Activated naive CD8-positive, alpha-beta T cell treated with anti-CD3 and anti-CD28 coated beads, Interleukin-2, amount 10 ng/mL, durations not matched to agents 7 days and 5 days (primary cell): ENCODE data around the gene PSMG3. TPM values are rescaled to one million over a fixed set of nuclear protein-coding genes. Genes with fewer than 3 reads are reported as not detected.

Experiments
- ATAC-seq: fragments of 150-1000 bp; cut with Tn5 transposase; one replicate; pipeline ENCODE4 v1.10.0; 2021; ENCODE audit warnings: low read depth, moderate library complexity
- POLR2A ChIA-PET: fragments of 350-600 bp; sonication (Branson Sonifier 250); formaldehyde crosslinking; loops from one replicate; lab custom pipeline; 2021; ENCODE audit warnings: antibody characterized with exemption; lab: Charles Lee
- DNase-seq: peaks from one replicate; pipeline ENCODE4 v3.0.0; 2021
- H3K27ac Mint-ChIP-seq: one replicate; pipeline ENCODE4 v1.8.0; 2022; ENCODE audit warnings: mild to moderate bottlenecking, mixed read lengths
- H3K27me3 Mint-ChIP-seq: one replicate; pipeline ENCODE4 v1.8.0; 2022; ENCODE audit warnings: mild to moderate bottlenecking, moderate library complexity, mixed read lengths
- H3K36me3 Mint-ChIP-seq: one replicate; pipeline ENCODE4 v1.8.0; 2021; ENCODE audit warnings: mild to moderate bottlenecking, mixed read lengths
- H3K4me1 Mint-ChIP-seq: one replicate; pipeline ENCODE4 v1.8.0; 2021; ENCODE audit warnings: mixed read lengths
- H3K4me3 Mint-ChIP-seq: one replicate; pipeline ENCODE4 v1.8.0; 2022; ENCODE audit warnings: mild to moderate bottlenecking, moderate library complexity, mixed read lengths
- H3K9me3 Mint-ChIP-seq: one replicate; pipeline ENCODE4 v1.8.0; 2021; ENCODE audit warnings: mixed read lengths
- total RNA-seq, 2 experiments: library from RNA; stranded (reverse); gene quantifications; one replicate each; pipeline ENCODE4 v1.2.3, GENCODE V29; 2021

Gene PSMG3
- total RNA-seq, 2 experiments from 2014 or later: 26.8 to 33.0 TPM

- H3K27me3 Mint-ChIP-seq: peaks cover 28% of the 10 kb centered on the region
- H3K4me1 Mint-ChIP-seq: peaks cover 14% of the 10 kb centered on the region
- POLR2A ChIA-PET: interaction anchor here (0.6 kb wide), 1 partner anchor 627 kb away, joined by 4 read pairs; no protein-coding TSS in a partner anchor
- ATAC-seq (peak; percentile 27), DNase-seq (no peak)
- H3K9me3 Mint-ChIP-seq: peaks cover 2% of the 10 kb centered on the region
- H3K36me3 Mint-ChIP-seq: no peaks in the 10 kb centered on the region
- no peak overlapping the region for H3K4me3 Mint-ChIP-seq
- no peak overlapping the region for H3K27ac Mint-ChIP-seq
Measured at GRCh38 chr7:1593091-1593866, 23.4 kb upstream of the PSMG3 start.

- DNase-seq: no peak
Measured at GRCh38 chr7:1592299-1592871, 22.6 kb upstream of the PSMG3 start.

GRCh38 chr7:1591876-1592275 is 22.0 kb upstream of the PSMG3 start:
- peaks cover 28% of the 10 kb centered on the region for H3K27me3 Mint-ChIP-seq
- no peak for DNase-seq
- peak overlapping the region; percentile 39 for H3K4me3 Mint-ChIP-seq
- no peak overlapping the region for H3K27ac Mint-ChIP-seq
- peak; percentile 32 for ATAC-seq
- POLR2A ChIA-PET: no interaction called here
- H3K4me1 Mint-ChIP-seq: peaks cover 14% of the 10 kb centered on the region
- peaks cover 2% of the 10 kb centered on the region for H3K9me3 Mint-ChIP-seq
- H3K36me3 Mint-ChIP-seq: no peaks in the 10 kb centered on the region

More at GRCh38 chr7:1592299-1592871, 22.6 kb upstream of the PSMG3 start:
- H3K4me3 Mint-ChIP-seq: peak overlapping the region; percentile 39
- POLR2A ChIA-PET: no interaction called here
- peaks cover 28% of the 10 kb centered on the region for H3K27me3 Mint-ChIP-seq
- H3K27ac Mint-ChIP-seq: no peak overlapping the region
- ATAC-seq: peak; percentile 28
- H3K36me3 Mint-ChIP-seq: no peaks in the 10 kb centered on the region
- peaks cover 2% of the 10 kb centered on the region for H3K9me3 Mint-ChIP-seq
- peaks cover 14% of the 10 kb centered on the region for H3K4me1 Mint-ChIP-seq

- DNase-seq (no peak), ATAC-seq (no peak)
- POLR2A ChIA-PET: no interaction called here
- Mint-ChIP-seq H3K9me3 (peaks cover 2% of the 10 kb centered on the region), H3K27me3 (peaks cover 28% of the 10 kb centered on the region), H3K4me3 (peak overlapping the region; percentile 39), H3K4me1 (peaks cover 14% of the 10 kb centered on the region), H3K27ac (no peak overlapping the region), H3K36me3 (no peaks in the 10 kb centered on the region)
Measured at GRCh38 chr7:1591396-1591795, 21.6 kb upstream of the PSMG3 start.

GRCh38 chr7:1590887-1591286 is 21.1 kb upstream of the PSMG3 start:
- H3K27ac Mint-ChIP-seq: no peak overlapping the region
- peaks cover 2% of the 10 kb centered on the region for H3K9me3 Mint-ChIP-seq
- H3K36me3 Mint-ChIP-seq: no peaks in the 10 kb centered on the region
- H3K27me3 Mint-ChIP-seq: peaks cover 28% of the 10 kb centered on the region
- ATAC-seq (no peak), DNase-seq (no peak)
- POLR2A ChIA-PET: no interaction called here
- H3K4me1 Mint-ChIP-seq: peaks cover 14% of the 10 kb centered on the region
- no peak overlapping the region for H3K4me3 Mint-ChIP-seq

- Mint-ChIP-seq H3K36me3 (no peaks in the 10 kb centered on the region), H3K4me1 (peaks cover 14% of the 10 kb centered on the region), H3K9me3 (peaks cover 2% of the 10 kb centered on the region), H3K27me3 (peaks cover 28% of the 10 kb centered on the region), H3K4me3 (no peak overlapping the region), H3K27ac (no peak overlapping the region)
- DNase-seq: no peak
- POLR2A ChIA-PET: interaction anchor here (0.6 kb wide), 1 partner anchor 26 kb away, joined by 4 read pairs; no protein-coding TSS in a partner anchor
- ATAC-seq: no peak
Measured at GRCh38 chr7:1590476-1590875, 20.6 kb upstream of the PSMG3 start.

GRCh38 chr7:1588978-1589377 is 19.1 kb upstream of the PSMG3 start:
- DNase-seq (no peak), ATAC-seq (no peak)
- Mint-ChIP-seq H3K36me3 (no peaks in the 10 kb centered on the region), H3K27ac (no peak overlapping the region), H3K27me3 (peaks cover 28% of the 10 kb centered on the region), H3K4me1 (peaks cover 14% of the 10 kb centered on the region), H3K9me3 (peaks cover 2% of the 10 kb centered on the region), H3K4me3 (no peak overlapping the region)
- POLR2A ChIA-PET: interaction anchor here (0.5 kb wide), 1 partner anchor 571 kb away, joined by 3 read pairs; no protein-coding TSS in a partner anchor

- POLR2A ChIA-PET: no interaction called here
- Mint-ChIP-seq H3K4me3 (no peak overlapping the region), H3K9me3 (peaks cover 2% of the 10 kb centered on the region), H3K4me1 (peaks cover 13% of the 10 kb centered on the region), H3K36me3 (no peaks in the 10 kb centered on the region), H3K27ac (no peak overlapping the region), H3K27me3 (peaks cover 23% of the 10 kb centered on the region)
- ATAC-seq (no peak), DNase-seq (no peak)
Measured at GRCh38 chr7:1587738-1588137, 17.9 kb upstream of the PSMG3 start.

- Mint-ChIP-seq H3K4me3 (no peak overlapping the region), H3K27ac (no peak overlapping the region), H3K4me1 (peaks cover 9% of the 10 kb centered on the region), H3K36me3 (no peaks in the 10 kb centered on the region), H3K9me3 (peaks cover 2% of the 10 kb centered on the region), H3K27me3 (peaks cover 18% of the 10 kb centered on the region)
- no peak for DNase-seq
- no peak for ATAC-seq
- POLR2A ChIA-PET: no interaction called here
Measured at GRCh38 chr7:1586827-1587705, 17.2 kb upstream of the PSMG3 start.

GRCh38 chr7:1586126-1586826 is 16.4 kb upstream of the PSMG3 start:
- no peaks in the 10 kb centered on the region for H3K36me3 Mint-ChIP-seq
- DNase-seq (no peak), ATAC-seq (no peak)
- H3K27ac Mint-ChIP-seq: no peak overlapping the region
- peaks cover 3% of the 10 kb centered on the region for H3K4me1 Mint-ChIP-seq
- peaks cover 2% of the 10 kb centered on the region for H3K9me3 Mint-ChIP-seq
- peaks cover 10% of the 10 kb centered on the region for H3K27me3 Mint-ChIP-seq
- POLR2A ChIA-PET: interaction anchor here (0.6 kb wide), 1 partner anchor 11 kb away, joined by 5 read pairs; no protein-coding TSS in a partner anchor
- H3K4me3 Mint-ChIP-seq: no peak overlapping the region

- ATAC-seq: no peak
Measured at GRCh38 chr7:1585142-1585981, 15.5 kb upstream of the PSMG3 start.

GRCh38 chr7:1584700-1585099 is 14.9 kb upstream of the PSMG3 start:
- DNase-seq (no peak), ATAC-seq (no peak)
- POLR2A ChIA-PET: no interaction called here
- Mint-ChIP-seq H3K4me3 (no peak overlapping the region), H3K36me3 (no peaks in the 10 kb centered on the region), H3K27me3 (no peaks in the 10 kb centered on the region), H3K9me3 (peaks cover 2% of the 10 kb centered on the region), H3K27ac (no peak overlapping the region), H3K4me1 (peaks cover 3% of the 10 kb centered on the region)

More at GRCh38 chr7:1585142-1585981, 15.5 kb upstream of the PSMG3 start:
- Mint-ChIP-seq H3K36me3 (no peaks in the 10 kb centered on the region), H3K4me1 (no peaks in the 10 kb centered on the region), H3K9me3 (peaks cover 2% of the 10 kb centered on the region), H3K4me3 (no peak overlapping the region), H3K27me3 (peaks cover 4% of the 10 kb centered on the region), H3K27ac (no peak overlapping the region)
- POLR2A ChIA-PET: interaction anchor here (0.6 kb wide), 1 partner anchor 10 kb away, joined by 5 read pairs; no protein-coding TSS in a partner anchor
- DNase-seq: no peak
